ENCODE measurements around the gene SLIT3. TPM values are rescaled to one million over a fixed set of nuclear protein-coding genes. Genes with fewer than 3 reads are reported as not detected.

The SLIT3 gene
- total and polyA plus RNA-seq, 9 of the 15 experiments (the other 6 are each of a cell fraction or from before 2014, with no cell fraction given): 0.01 to 0.04 TPM; not detected in 7

- no TSS peak for BruUV-seq (replicated peaks)
- Histone ChIP-seq H3K4me1 (replicated peaks in 1 of 2; ENCODE audit: control insufficient read depth in 2 of 2, insufficient read depth in 2 of 2, low read length in 2 of 2) (no peaks in the 10 kb centered on the region), H3K9ac (ENCODE audit: insufficient read depth in 1 of 2, low read depth in 2 of 2, low read length in 2 of 2) (no peak overlapping the region), H3K79me2 (ENCODE audit: control insufficient read depth, insufficient read depth, low read length) (no peaks in the 10 kb centered on the region), H3K4me2 (ENCODE audit: insufficient read depth, low read length) (no peak overlapping the region), H3K9me1 (ENCODE audit: control insufficient read depth, insufficient read depth, low read length) (no peaks in the 10 kb centered on the region), H3K4me3 (no peak overlapping the region), H3K27ac (ENCODE audit: extremely low read depth, low read depth, low read length) (no peak overlapping the region), H3K9me3 (replicated peaks; ENCODE audit: control insufficient read depth, insufficient read depth, low read depth, low read length) (no peaks in the 10 kb centered on the region), H3K27me3 (ENCODE audit: control insufficient read depth in 2 of 2, insufficient read depth in 2 of 2, low read length in 2 of 2) (peaks cover 0 to 5% of the 10 kb centered on the region in 2 experiments; a peak in 1 of 5 replicates), H2AFZ (ENCODE audit: low read depth, low read length) (no peak overlapping the region), H4K20me1 (replicated peaks; ENCODE audit: control insufficient read depth, insufficient read depth, low read length) (no peaks in the 10 kb centered on the region), H3K36me3 (ENCODE audit: control insufficient read depth, insufficient read depth, low read length) (no peaks in the 10 kb centered on the region)
- DNase-seq (ENCODE audit: extremely low read depth in 1 of 4, low spot score in 3 of 4) (no peak), ATAC-seq (no peak), FAIRE-seq (no peak)
- in situ Hi-C loops (cut with MboI) (no loop called here), intact Hi-C loops (cut with micrococcal nuclease) (no loop called here)
- ChIA-PET CTCF (ENCODE audit: low intra/inter-chr PET ratio) (no interaction called here), POLR2A (no interaction called here)
- TF ChIP-seq KDM5B (IDR thresholded peaks at IDR 0.05; ENCODE audit: insufficient replicate concordance, low read depth, low read length) (no peak), ZNF124 (CRISPR knock-in tag; IDR thresholded peaks at IDR 0.05) (no peak), RERE (CRISPR knock-in tag; IDR thresholded peaks at IDR 0.05; ENCODE audit: borderline replicate concordance) (no peak), MAZ (CRISPR knock-in tag; conservative IDR thresholded peaks at IDR 0.05 in 1 of 2, IDR thresholded peaks at IDR 0.05 in 1 of 2) (no peak), HDGF (IDR thresholded peaks at IDR 0.05) (no peak), GATAD2B (IDR thresholded peaks at IDR 0.05; ENCODE audit: borderline replicate concordance) (no peak), ELF4 (CRISPR knock-in tag; IDR thresholded peaks at IDR 0.05) (no peak), RNF2 (IDR thresholded peaks at IDR 0.05) (no peak), CREB3L1 (IDR thresholded peaks at IDR 0.05; ENCODE audit: borderline replicate concordance, low read depth) (no peak), MTA2 (IDR thresholded peaks at IDR 0.05; ENCODE audit: low read depth) (no peak), ZNF778 (CRISPR knock-in tag; IDR thresholded peaks at IDR 0.05) (no peak), USF1 (CRISPR knock-in tag; IDR thresholded peaks at IDR 0.05) (no peak)
- WGBS (ENCODE audit: insufficient coverage, low coverage, missing lambda C conversion rate): 3% methylated on average over 3 of the region's 3 CpGs
Observed at GRCh38 chr5:169192536-169192935, 108.4 kb downstream of the SLIT3 start.
